ENCODE results near the gene KIF5B. TPM values are rescaled to one million over a fixed set of nuclear protein-coding genes. Genes with fewer than 3 reads are reported as not detected.

KIF5B gene
- total and polyA plus RNA-seq, 10 of the 15 experiments (the other 5 are each of a cell fraction or from before 2014, with no cell fraction given): 14.7 to 47.4 (median 33.1) TPM

DNA sequence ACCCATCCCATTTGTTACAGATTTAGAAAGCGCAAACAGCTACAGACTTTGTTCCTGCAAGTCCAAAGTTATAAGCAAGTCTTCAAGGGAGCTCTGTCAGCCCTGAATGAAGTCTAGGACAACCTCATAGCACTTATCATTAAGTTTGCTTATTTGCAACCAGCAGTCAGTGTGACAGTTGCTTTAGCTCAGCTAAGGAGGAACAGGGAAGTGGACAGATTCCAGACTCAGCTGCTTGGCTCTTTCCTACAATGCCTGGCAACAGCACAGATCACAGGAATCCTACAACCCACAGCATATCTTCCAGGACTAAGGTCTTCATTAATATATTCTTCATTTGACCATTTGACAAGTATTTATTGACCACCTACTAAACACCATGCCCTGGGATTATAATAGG lies 17.4 kb upstream of the KIF5B start (continued):
- TF ChIP-seq, protein P1, sequence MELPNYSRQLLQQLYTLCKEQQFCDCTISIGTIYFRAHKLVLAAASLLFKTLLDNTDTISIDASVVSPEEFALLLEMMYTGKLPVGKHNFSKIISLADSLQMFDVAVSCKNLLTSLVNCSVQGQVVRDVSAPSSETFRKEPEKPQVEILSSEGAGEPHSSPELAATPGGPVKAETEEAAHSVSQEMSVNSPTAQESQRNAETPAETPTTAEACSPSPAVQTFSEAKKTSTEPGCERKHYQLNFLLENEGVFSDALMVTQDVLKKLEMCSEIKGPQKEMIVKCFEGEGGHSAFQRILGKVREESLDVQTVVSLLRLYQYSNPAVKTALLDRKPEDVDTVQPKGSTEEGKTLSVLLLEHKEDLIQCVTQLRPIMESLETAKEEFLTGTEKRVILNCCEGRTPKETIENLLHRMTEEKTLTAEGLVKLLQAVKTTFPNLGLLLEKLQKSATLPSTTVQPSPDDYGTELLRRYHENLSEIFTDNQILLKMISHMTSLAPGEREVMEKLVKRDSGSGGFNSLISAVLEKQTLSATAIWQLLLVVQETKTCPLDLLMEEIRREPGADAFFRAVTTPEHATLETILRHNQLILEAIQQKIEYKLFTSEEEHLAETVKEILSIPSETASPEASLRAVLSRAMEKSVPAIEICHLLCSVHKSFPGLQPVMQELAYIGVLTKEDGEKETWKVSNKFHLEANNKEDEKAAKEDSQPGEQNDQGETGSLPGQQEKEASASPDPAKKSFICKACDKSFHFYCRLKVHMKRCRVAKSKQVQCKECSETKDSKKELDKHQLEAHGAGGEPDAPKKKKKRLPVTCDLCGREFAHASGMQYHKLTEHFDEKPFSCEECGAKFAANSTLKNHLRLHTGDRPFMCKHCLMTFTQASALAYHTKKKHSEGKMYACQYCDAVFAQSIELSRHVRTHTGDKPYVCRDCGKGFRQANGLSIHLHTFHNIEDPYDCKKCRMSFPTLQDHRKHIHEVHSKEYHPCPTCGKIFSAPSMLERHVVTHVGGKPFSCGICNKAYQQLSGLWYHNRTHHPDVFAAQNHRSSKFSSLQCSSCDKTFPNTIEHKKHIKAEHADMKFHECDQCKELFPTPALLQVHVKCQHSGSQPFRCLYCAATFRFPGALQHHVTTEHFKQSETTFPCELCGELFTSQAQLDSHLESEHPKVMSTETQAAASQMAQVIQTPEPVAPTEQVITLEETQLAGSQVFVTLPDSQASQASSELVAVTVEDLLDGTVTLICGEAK (IDR thresholded peaks at IDR 0.05; ENCODE audit: borderline replicate concordance): no peak
- no peak for TF ChIP-seq FOXM1 (IDR thresholded peaks at IDR 0.05; ENCODE audit: low read depth, low read length)
- no peak for TF ChIP-seq NR2F1 (conservative IDR thresholded peaks at IDR 0.05)

DNA sequence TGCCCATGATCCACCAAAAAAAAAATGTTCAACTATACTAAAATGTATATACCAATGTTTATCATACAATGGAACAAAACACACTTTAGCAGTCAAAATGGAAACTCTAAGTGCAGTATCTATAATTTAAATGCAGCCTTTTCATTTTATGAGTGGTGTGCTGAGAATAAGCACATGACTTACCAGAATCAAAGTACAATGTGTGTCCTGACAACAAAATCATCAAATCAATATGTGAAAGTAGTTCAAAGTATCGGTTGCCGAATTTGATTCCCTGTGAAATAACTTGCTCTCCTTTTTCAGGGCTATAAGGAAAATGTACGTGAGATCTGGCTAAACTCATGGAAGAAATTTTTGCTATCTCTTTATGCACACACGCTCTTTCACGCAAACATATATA lies 16.9 kb upstream of the KIF5B start:
- POLR2A ChIA-PET: no interaction called here
- CTCF ChIA-PET: no interaction called here
- no peak for FAIRE-seq
- Histone ChIP-seq H3K9ac (ENCODE audit: control insufficient read depth, insufficient read depth, low read length) (no peak overlapping the region), H3K27ac (ENCODE audit: control insufficient read depth, insufficient read depth) (no peak overlapping the region), H4K20me1 (ENCODE audit: control insufficient read depth, insufficient read depth) (no peaks in the 10 kb centered on the region), H3K4me2 (ENCODE audit: control insufficient read depth, insufficient read depth) (no peak overlapping the region), H3K36me3 (ENCODE audit: control insufficient read depth in 2 of 2, insufficient read depth in 2 of 2, low read length in 1 of 2) (no peaks in the 10 kb centered on the region), H3K4me1 (ENCODE audit: control insufficient read depth, insufficient read depth, low read length) (no peaks in the 10 kb centered on the region), H3K4me3 (no peak overlapping the region), H3K9me3 (replicated peaks; ENCODE audit: control insufficient read depth, insufficient read depth, low read length) (no peaks in the 10 kb centered on the region), H3K79me2 (ENCODE audit: control insufficient read depth, insufficient read depth, low read length) (no peaks in the 10 kb centered on the region), H2AFZ (ENCODE audit: control insufficient read depth, low read depth, low read length) (no peak overlapping the region), H3K27me3 (replicated peaks in 1 of 2; ENCODE audit: control insufficient read depth in 2 of 2, insufficient read depth in 2 of 2, low read length in 1 of 2) (no peaks in the 10 kb centered on the region)
- intact Hi-C loops (cut with micrococcal nuclease; ENCODE audit: unreplicated experiment) (loop anchor here (10.0 kb wide), 1 partner anchor 372 kb away; the partner anchor contains the start of gene CCDC7), in situ Hi-C loops (cut with MboI) (no loop called here)
- ATAC-seq: no peak
- WGBS (ENCODE audit: insufficient coverage, insufficient replicate concordance, low lambda C conversion rate, missing lambda C conversion rate): 58% methylated on average over 5 of the region's 5 CpGs
- no TSS peak for BruUV-seq (replicated peaks)
- no peak for DNase-seq (ENCODE audit: low read depth, low spot score)
- RAD21 ChIA-PET (ENCODE audit: unreplicated experiment): no interaction called here
- SMC1A ChIA-PET (ENCODE audit: uncharacterized antibody, unreplicated experiment): no interaction called here
- TF ChIP-seq, protein P2, sequence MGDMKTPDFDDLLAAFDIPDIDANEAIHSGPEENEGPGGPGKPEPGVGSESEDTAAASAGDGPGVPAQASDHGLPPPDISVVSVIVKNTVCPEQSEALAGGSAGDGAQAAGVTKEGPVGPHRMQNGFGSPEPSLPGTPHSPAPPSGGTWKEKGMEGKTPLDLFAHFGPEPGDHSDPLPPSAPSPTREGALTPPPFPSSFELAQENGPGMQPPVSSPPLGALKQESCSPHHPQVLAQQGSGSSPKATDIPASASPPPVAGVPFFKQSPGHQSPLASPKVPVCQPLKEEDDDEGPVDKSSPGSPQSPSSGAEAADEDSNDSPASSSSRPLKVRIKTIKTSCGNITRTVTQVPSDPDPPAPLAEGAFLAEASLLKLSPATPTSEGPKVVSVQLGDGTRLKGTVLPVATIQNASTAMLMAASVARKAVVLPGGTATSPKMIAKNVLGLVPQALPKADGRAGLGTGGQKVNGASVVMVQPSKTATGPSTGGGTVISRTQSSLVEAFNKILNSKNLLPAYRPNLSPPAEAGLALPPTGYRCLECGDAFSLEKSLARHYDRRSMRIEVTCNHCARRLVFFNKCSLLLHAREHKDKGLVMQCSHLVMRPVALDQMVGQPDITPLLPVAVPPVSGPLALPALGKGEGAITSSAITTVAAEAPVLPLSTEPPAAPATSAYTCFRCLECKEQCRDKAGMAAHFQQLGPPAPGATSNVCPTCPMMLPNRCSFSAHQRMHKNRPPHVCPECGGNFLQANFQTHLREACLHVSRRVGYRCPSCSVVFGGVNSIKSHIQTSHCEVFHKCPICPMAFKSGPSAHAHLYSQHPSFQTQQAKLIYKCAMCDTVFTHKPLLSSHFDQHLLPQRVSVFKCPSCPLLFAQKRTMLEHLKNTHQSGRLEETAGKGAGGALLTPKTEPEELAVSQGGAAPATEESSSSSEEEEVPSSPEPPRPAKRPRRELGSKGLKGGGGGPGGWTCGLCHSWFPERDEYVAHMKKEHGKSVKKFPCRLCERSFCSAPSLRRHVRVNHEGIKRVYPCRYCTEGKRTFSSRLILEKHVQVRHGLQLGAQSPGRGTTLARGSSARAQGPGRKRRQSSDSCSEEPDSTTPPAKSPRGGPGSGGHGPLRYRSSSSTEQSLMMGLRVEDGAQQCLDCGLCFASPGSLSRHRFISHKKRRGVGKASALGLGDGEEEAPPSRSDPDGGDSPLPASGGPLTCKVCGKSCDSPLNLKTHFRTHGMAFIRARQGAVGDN (IDR thresholded peaks at IDR 0.05): no peak
- TF ChIP-seq BRCA1 (IDR thresholded peaks at IDR 0.05; ENCODE audit: low read depth, low read length): no peak
- TF ChIP-seq FOXM1 (IDR thresholded peaks at IDR 0.05; ENCODE audit: low read depth, low read length): no peak
- no peak for TF ChIP-seq POLR2A (IDR thresholded peaks at IDR 0.05; ENCODE audit: low read depth, low read length)
- TF ChIP-seq EZH2 (IDR thresholded peaks at IDR 0.05; ENCODE audit: borderline replicate concordance, control insufficient read depth, low read depth, low read length): no peak
- TF ChIP-seq CBX5 (IDR thresholded peaks at IDR 0.05; ENCODE audit: low read depth): no peak
- TF ChIP-seq SPI1 (IDR thresholded peaks at IDR 0.05; ENCODE audit: borderline replicate concordance, insufficient read depth, low read depth, low read length): no peak
- no peak for TF ChIP-seq ZNF622 (IDR thresholded peaks at IDR 0.05)
- TF ChIP-seq MYC (IDR thresholded peaks at IDR 0.05; ENCODE audit: insufficient read depth, insufficient read length, insufficient replicate concordance, low read length, severe bottlenecking): no peak
- TF ChIP-seq ATF7 (IDR thresholded peaks at IDR 0.05; ENCODE audit: low read depth): no peak
- no peak for TF ChIP-seq ZBED1 (IDR thresholded peaks at IDR 0.05; ENCODE audit: borderline replicate concordance)
- no peak for TF ChIP-seq POLR2AphosphoS5 (IDR thresholded peaks at IDR 0.05; ENCODE audit: low read length)
- TF ChIP-seq PAX5 (IDR thresholded peaks at IDR 0.05; ENCODE audit: borderline replicate concordance, low read depth, low read length): no peak
- no peak for TF ChIP-seq EGR1 (IDR thresholded peaks at IDR 0.05; ENCODE audit: borderline replicate concordance in 1 of 2, low read depth in 2 of 2, low read length in 2 of 2)
- no peak for TF ChIP-seq POU2F2 (IDR thresholded peaks at IDR 0.05; ENCODE audit: borderline replicate concordance, low read depth, low read length)
- TF ChIP-seq NBN (IDR thresholded peaks at IDR 0.05): no peak

All from GM12878 (cell line).